Left renal cortex interstitium (tissue), 4 donors: ENCODE results near the gene ACO2. TPM values are rescaled to one million over a fixed set of nuclear protein-coding genes. Genes with fewer than 3 reads are reported as not detected.

Experiments used
- DNase-seq, 4 donors: peaks; one replicate each; pipeline ENCODE4 v3.0.0-alpha.2; 2013; ENCODE audit warnings: low read depth in 4 of 4, low spot score in 2 of 4, missing footprints in 1 of 4
- polyA plus RNA-seq, 4 donors: library from polyadenylated mRNA; unstranded; fragments of 120-200 nt; gene quantifications; one replicate each; pipeline ENCODE4 v1.2.1, GENCODE V29; 2013; ENCODE audit not compliant: insufficient read length in 4 of 4

Gene ACO2
- polyA plus RNA-seq, 4 donors, result 127 to 158 (median 136) TPM

- DNase-seq, result no peak
Observed at GRCh38 chr22:41487037-41487935, 18.4 kb downstream of the ACO2 start.

DNA sequence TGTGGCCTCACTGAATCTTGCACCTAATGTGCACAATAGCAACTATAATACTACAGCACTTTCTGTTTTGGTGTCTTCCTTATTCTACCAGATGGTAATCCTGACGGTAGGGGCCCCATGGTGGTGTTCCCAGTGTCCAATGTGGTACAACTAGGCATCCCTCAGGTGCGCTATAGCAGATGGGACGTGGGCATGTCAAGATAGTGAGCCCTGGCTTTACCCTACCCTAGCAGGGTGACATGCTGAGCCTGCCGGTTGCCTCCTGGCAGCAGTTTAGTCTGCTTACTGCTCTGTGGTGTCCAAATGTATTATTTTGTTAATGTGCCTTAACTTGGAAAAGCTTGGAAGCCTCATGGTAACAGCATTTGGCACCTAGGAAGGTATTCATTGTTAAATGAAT lies 19.2 kb downstream of the ACO2 start:
- no peak for DNase-seq

DNA sequence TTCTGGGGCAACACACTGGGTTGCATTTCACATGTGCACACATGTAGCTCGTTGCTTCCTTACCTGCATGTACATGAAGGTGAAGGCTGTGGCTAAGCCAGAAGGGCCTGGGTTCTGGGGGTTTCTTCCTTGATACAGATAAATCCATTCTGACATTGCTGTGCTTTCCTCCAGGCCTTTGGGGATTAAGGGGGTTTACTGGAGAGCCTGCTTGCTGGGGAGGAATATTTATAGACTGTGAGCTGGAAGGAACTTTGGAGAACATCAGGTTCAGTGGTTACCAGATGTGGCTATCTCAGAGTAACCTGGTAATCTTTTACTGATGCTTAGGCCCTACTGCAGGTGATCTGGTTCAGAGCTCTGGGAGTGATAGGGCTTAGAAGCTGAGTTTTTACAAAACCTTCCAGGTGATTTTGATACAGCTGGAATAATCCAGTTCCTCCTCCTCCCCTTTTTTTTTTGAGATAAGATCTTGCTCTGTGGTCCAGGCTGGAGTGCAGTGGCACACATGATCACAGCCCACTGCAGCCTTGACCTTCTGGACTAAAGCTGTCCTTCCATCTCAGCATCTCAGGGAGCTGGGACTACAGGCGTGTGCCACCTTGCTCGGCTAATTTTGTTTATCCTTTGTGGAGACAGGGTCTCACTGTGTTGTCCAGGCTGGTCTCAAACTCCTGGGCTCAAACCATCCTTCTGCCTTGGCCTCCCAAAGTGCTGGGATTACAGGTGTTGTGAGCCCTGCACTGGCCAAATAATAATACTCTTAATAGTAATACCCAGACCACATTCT lies 19.9 kb downstream of the ACO2 start:
- DNase-seq, result no peak

GRCh38 chr22:41491374-41492100 lies 22.6 kb downstream of the ACO2 start:
- DNase-seq, result peak in 2 of 4 donors; percentile 18 to 24

DNA sequence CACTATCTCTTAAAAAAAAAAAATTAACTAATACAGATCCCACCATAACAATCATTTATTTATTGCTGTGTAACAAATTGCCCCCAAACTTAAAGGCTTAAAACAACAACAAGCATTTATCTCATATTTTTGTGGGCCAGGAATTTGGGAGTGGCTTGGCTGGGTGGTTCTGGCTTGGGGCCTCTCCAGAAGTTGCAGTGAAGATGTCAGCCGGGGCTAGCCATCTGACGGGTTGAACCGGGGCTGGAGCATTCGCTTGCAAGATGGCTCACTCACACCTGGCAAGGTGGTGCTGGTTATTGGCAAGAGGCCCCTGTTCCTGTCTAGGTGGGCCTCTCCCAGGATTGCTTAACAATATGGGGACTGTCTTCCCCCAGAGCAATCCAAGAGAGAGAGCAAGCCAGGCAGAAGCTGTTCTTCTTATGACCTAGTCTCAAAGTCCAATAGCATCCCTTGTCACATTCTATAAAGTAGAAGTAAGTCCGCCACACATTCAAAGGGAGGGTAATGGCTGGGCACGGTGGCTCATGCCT lies 29.5 kb downstream of the ACO2 start:
- DNase-seq, result no peak

GRCh38 chr22:41499624-41500280 lies 30.8 kb downstream of the ACO2 start:
- no peak for DNase-seq

- DNase-seq, result no peak
Observed at GRCh38 chr22:41500303-41500702, 31.4 kb downstream of the ACO2 start.

- no peak for DNase-seq
Observed at GRCh38 chr22:41501209-41501608, 32.3 kb downstream of the ACO2 start.

- DNase-seq, result no peak
Observed at GRCh38 chr22:41504397-41504796, 35.5 kb downstream of the ACO2 start.

DNA sequence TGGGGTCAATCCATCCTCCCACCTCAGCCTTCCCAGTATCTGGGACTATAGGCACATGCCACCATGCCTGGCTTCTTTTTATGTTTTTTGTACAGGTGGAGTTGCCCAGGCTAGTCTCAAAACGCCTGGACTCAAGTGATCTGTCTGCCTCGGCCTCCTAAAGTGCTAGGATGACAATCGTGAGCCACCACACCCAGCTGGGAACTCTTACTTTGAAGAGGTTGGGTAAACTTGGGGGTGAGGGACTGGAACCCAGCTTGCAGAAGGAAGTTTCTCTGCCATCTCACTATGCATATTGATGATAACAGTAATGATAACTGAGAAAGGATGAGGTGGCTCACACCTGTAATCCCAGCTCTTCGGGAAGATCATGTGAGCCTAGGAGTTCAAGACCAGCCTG lies 35.9 kb downstream of the ACO2 start:
- DNase-seq, result no peak

DNA sequence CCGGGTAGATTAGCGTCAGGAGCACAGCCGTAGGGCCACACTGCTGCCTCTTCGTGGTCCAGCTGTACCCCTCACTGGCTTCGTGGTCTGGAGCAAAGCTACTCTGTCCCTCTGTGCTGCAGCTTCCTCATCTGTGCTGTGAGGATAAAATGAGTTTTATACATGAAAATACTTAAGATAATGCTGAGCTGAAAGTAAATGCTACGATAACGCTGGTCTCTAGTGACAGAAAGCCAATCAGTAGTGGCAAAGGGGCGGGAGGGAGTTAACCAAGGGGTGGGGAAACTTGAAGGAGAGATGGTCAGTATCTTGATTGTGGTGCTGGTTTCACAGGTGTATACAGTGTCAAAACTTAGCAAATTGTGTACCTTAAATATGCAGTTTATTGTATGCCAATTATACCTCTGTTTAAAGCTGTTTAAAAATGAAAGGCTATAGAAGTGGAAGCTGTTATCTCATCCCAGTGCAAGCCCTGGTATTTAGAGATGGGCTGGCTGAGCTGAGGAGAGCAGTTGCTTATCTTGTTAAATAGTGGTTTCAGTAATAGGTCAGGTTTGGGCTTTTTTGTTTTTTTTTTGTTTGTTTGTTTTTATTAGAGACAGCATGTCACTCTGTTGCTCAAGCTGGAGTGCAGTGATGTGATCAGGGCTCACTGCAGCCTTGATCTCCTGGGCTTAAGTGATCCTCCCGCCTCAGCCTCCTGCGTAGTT lies 36.7 kb downstream of the ACO2 start:
- DNase-seq, result no peak

- no peak for DNase-seq
Observed at GRCh38 chr22:41507330-41508063, 38.6 kb downstream of the ACO2 start.

DNA sequence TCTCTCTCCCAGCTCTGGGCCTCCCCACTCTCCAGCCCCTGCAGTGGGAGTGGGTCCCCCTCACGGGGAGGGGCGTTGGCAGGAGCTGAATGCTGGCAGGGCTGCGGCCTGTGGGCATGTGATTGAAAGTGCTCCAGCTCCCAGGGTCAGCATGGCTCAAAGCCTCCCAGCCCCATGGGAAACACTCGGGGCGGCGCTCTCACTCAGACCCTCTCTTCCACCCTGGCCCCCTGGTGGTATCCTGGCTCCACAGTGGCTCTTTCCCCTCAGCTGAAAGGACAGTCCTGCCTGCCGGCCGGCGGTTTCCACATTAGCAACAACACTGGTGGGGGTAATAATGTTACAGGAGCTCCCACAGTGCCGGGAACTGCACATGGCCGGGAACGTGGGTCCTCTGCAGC lies 39.9 kb downstream of the ACO2 start:
- no peak for DNase-seq

DNA sequence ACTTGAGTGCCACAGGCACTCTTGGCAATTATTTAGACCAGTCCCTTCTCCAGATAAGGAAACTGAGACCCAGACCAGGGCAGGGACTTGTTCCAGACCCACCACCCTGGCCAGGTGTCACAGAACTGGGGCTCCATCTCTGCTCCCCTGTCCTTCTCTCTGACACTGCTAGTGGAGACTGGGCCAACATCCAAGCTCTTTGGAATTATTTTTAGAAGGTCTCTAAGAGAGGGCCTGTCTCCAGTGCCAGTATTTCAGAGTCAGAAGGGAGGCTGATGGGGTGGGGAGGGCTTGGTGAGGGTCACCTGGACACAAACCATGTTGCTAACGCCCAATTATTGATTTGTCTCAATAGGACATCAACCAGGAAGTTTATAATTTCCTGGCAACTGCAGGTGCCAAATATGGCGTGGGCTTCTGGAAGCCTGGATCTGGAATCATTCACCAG lies 42.6 kb downstream of the ACO2 start:
- no peak for DNase-seq

DNA sequence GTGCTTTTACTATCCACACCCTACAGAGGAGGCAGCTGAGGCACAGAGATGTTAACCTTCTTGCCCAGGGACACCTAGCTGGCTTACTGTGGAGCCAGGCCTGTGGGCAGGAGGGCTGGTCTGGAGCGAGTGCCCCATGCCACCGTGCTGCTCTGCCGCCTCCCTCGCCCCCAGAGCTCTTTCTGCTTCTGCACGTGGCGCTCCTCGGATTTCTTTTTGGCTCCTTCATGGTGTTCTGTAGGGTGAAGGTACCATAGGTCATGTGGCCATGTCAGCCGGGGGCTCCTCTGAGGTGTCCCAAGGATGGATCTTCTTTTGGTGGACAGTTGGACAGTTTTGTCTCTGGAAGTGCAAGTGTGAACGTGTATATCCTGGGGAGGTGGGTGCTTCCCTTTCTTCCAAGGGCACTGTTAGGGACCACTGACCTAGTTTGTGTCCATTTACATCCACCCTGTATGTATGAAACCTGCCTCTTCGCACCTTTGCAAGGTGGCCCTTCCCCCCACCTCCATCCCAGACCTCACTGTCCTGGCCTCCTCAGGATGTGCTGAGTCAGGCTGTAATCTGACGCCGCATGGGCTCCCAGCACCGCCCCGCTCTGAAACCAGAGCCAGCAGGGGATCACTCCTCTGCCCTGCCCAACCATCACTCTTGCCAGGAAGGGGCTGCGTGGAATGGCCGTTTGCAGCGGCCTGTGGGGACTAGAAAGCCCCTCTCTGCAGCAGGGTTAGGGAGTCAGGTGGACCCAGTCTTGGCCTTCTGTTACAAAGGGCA lies 43.7 kb downstream of the ACO2 start:
- peak in 3 of 4 donors; percentile 31 to 53 (median 48) for DNase-seq

DNA sequence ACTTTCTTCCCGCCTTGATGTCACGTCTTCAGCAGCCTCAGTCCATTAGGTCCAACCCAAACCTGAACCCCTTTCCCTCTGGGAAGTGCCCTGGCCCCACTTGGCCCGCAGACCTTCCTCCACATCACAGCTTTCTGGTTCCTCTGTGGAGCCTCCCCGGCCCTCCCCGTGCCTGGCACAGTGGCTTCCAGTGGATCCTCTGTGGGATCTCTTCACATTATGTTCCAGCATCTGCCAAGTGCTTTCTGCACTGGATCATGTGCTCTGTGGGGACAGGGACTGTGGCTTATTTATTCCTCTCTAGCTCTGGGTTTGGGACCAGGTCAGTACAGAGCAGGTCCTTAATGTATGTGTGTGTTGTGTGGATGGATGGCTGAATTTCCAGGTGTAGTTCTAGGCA lies 44.5 kb downstream of the ACO2 start:
- no peak for DNase-seq

GRCh38 chr22:41516462-41516861 lies 47.5 kb downstream of the ACO2 start:
- DNase-seq, result no peak
